GM21825 (cell line): Measurements from ENCODE around the gene CA5A.

Experiments used
- ATAC-seq: cut with Tn5 transposase; IDR thresholded peaks from one replicate; pipeline ENCODE4 v1.9.1; 2021; ENCODE audit warnings: mild to moderate bottlenecking, moderate library complexity; ENCODE audit not compliant: unreplicated experiment

The CA5A gene

GRCh38 chr16:87854053-87854906, 82.0 kb downstream of the CA5A start:
- no peak for ATAC-seq

- ATAC-seq = no peak
Measured at GRCh38 chr16:87853411-87854052, 82.8 kb downstream of the CA5A start.

GRCh38 chr16:87851601-87852000, 84.7 kb downstream of the CA5A start:
- no peak for ATAC-seq

GRCh38 chr16:87851141-87851587, 85.2 kb downstream of the CA5A start:
- no peak for ATAC-seq

- ATAC-seq = no peak
Measured at GRCh38 chr16:87850009-87851006, 86.0 kb downstream of the CA5A start.

GRCh38 chr16:87849419-87850008, 86.8 kb downstream of the CA5A start:
- no peak for ATAC-seq

GRCh38 chr16:87848676-87849345, 87.5 kb downstream of the CA5A start:
- no peak for ATAC-seq

- ATAC-seq = no peak
Measured at GRCh38 chr16:87847785-87848675, 88.3 kb downstream of the CA5A start.

GRCh38 chr16:87847467-87847784, 88.9 kb downstream of the CA5A start:
- ATAC-seq = no peak

- no peak for ATAC-seq
Measured at GRCh38 chr16:87846705-87847466, 89.4 kb downstream of the CA5A start.

- no peak for ATAC-seq
Measured at GRCh38 chr16:87845807-87846619, 90.3 kb downstream of the CA5A start.

- ATAC-seq = no peak
Measured at GRCh38 chr16:87845213-87845612, 91.1 kb downstream of the CA5A start.

- ATAC-seq = no peak
Measured at GRCh38 chr16:87844809-87845208, 91.5 kb downstream of the CA5A start.

- ATAC-seq = no peak
Measured at GRCh38 chr16:87844120-87844733, 92.1 kb downstream of the CA5A start.

- ATAC-seq = no peak
Measured at GRCh38 chr16:87843678-87844105, 92.6 kb downstream of the CA5A start.

GRCh38 chr16:87842209-87842869, 94.0 kb downstream of the CA5A start:
- ATAC-seq = no peak
